ENCODE results near the gene SNCB. TPM values are rescaled to one million over a fixed set of nuclear protein-coding genes. Genes with fewer than 3 reads are reported as not detected.

Gene SNCB
- total RNA-seq, 1 experiment from 2014 or later, result 6.8 TPM

DNA sequence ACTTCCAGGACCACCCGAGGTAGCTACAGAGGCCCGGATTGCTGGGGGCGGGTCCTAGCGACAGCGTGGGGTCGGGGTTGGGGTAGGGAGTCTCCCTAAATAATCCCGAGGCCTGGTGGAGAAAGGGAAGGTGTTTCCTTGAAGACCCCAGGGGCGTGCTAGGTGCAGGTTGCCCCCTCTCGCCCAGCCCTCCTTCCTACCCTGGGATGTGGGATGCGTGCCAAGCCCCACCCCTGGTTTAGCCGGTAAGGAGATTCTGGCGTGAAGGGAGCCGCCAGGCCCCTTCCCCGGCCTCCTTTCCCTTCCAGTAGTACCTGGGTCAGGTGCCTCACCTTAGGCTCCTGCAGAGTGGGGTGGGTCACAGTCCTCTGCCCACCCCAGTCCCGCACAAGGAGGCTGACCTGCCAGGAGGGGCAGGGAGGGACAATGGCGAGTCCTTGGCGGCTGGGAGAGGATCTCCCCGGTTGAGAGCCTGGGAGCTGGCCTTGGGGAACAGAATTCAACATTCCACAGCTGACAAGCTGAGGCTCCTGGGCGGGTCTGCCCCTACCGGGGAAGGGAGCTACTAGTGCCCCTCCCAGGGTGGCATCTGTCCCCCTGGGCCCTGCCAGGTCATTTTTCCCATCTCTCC lies 17.6 kb upstream of the SNCB start (continued):
- TF ChIP-seq, protein P1, sequence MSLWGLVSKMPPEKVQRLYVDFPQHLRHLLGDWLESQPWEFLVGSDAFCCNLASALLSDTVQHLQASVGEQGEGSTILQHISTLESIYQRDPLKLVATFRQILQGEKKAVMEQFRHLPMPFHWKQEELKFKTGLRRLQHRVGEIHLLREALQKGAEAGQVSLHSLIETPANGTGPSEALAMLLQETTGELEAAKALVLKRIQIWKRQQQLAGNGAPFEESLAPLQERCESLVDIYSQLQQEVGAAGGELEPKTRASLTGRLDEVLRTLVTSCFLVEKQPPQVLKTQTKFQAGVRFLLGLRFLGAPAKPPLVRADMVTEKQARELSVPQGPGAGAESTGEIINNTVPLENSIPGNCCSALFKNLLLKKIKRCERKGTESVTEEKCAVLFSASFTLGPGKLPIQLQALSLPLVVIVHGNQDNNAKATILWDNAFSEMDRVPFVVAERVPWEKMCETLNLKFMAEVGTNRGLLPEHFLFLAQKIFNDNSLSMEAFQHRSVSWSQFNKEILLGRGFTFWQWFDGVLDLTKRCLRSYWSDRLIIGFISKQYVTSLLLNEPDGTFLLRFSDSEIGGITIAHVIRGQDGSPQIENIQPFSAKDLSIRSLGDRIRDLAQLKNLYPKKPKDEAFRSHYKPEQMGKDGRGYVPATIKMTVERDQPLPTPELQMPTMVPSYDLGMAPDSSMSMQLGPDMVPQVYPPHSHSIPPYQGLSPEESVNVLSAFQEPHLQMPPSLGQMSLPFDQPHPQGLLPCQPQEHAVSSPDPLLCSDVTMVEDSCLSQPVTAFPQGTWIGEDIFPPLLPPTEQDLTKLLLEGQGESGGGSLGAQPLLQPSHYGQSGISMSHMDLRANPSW (CRISPR knock-in tag; conservative IDR thresholded peaks at IDR 0.05; ENCODE audit: low read depth), result no peak
- TF ChIP-seq, protein P2, sequence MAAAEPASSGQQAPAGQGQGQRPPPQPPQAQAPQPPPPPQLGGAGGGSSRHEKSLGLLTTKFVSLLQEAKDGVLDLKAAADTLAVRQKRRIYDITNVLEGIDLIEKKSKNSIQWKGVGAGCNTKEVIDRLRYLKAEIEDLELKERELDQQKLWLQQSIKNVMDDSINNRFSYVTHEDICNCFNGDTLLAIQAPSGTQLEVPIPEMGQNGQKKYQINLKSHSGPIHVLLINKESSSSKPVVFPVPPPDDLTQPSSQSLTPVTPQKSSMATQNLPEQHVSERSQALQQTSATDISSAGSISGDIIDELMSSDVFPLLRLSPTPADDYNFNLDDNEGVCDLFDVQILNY (CRISPR knock-in tag; IDR thresholded peaks at IDR 0.05), result no peak
- no peak for TF ChIP-seq NR1H2 (CRISPR knock-in tag; IDR thresholded peaks at IDR 0.05)
- TF ChIP-seq, protein P3, sequence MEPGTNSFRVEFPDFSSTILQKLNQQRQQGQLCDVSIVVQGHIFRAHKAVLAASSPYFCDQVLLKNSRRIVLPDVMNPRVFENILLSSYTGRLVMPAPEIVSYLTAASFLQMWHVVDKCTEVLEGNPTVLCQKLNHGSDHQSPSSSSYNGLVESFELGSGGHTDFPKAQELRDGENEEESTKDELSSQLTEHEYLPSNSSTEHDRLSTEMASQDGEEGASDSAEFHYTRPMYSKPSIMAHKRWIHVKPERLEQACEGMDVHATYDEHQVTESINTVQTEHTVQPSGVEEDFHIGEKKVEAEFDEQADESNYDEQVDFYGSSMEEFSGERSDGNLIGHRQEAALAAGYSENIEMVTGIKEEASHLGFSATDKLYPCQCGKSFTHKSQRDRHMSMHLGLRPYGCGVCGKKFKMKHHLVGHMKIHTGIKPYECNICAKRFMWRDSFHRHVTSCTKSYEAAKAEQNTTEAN (CRISPR knock-in tag; IDR thresholded peaks at IDR 0.05), result no peak

DNA sequence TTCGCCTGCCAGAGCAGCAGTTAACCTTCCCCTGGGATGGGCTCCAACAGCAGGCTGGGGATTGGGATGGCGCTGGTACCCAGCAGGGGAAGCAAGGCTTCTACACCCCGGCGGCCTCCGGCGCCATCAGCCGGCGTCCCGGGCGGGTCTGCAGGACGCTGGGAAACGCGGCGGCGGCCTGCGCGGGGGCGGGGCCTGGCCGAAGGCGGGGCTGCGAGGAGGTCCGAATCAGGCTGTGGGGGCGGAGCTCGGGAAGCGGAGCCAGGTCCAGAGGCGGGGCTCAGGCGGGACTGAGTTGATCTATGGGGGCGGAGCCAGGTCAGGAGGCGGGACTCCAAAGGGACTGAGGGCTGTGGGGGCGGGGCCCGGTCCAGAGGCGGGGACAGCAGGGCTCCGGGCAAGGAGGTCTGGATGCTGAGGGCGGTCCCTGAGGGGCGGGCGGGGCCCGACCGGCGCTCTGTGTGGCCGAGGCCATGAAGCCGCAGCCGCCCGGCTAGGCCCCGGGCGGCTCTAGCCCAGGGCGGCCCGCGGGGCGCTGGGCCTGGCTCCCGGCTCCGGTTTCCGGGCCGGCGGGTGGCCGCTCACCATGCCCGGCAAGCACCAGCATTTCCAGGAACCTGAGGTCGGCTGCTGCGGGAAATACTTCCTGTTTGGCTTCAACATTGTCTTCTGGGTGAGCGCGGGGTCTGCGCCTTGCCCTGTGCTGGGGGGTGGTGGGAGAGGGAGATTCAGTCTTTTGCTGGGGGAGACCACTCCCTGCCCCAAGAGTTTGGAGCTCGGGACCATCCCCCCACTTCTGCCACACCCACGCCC lies 16.9 kb upstream of the SNCB start, which contains the start of gene TSPAN17:
TSS of gene TSPAN17 (plus strand) at position 455 of the 813 bp plus-strand sequence. CDS start at position 587, 132 bp downstream.
- H3K4me1 Mint-ChIP-seq, result peaks cover 45% of the 10 kb centered on the region
- peak within 1 kb of the TSS; percentile 90 for H3K27ac Mint-ChIP-seq
- H3K27me3 Mint-ChIP-seq (ENCODE audit: low read depth), result no peaks in the 10 kb centered on the region
- DNase-seq (ENCODE audit: low spot score) (peak; percentile 100), ATAC-seq (peak; percentile 93)
- H3K4me3 Mint-ChIP-seq, result peak within 1 kb of the TSS; percentile 81
- POLR2A ChIA-PET, result interaction anchor here (0.5 to 1.1 kb wide), 4 partner anchors 11 to 285 kb away, joined by 3 to 5 read pairs (median 3); no protein-coding TSS in a partner anchor
- no peaks in the 10 kb centered on the region for H3K9me3 Mint-ChIP-seq
- no peaks in the 10 kb centered on the region for H3K36me3 Mint-ChIP-seq
- CTCF ChIA-PET, result interaction anchor here (0.5 to 6.8 kb wide), 24 partner anchors 12 to 663 kb away, joined by 3 to 112 read pairs (median 3); partner anchors contain the start of genes EIF4E1B, FAF2, FGFR4 and RNF44
- TF ChIP-seq SP1 (CRISPR knock-in tag; conservative IDR thresholded peaks at IDR 0.05), result peak; percentile 88
- TF ChIP-seq JUN (CRISPR knock-in tag; IDR thresholded peaks at IDR 0.05), result no peak
- TF ChIP-seq GRHL2 (CRISPR knock-in tag; IDR thresholded peaks at IDR 0.05; ENCODE audit: insufficient replicate concordance, severe bottlenecking), result no peak
- no peak for TF ChIP-seq OVOL2 (CRISPR knock-in tag; IDR thresholded peaks at IDR 0.05; ENCODE audit: borderline replicate concordance)
- no peak for TF ChIP-seq RORB (CRISPR knock-in tag; IDR thresholded peaks at IDR 0.05)
- TF ChIP-seq, protein P3 (CRISPR knock-in tag; IDR thresholded peaks at IDR 0.05), result no peak
- TF ChIP-seq, protein P4, sequence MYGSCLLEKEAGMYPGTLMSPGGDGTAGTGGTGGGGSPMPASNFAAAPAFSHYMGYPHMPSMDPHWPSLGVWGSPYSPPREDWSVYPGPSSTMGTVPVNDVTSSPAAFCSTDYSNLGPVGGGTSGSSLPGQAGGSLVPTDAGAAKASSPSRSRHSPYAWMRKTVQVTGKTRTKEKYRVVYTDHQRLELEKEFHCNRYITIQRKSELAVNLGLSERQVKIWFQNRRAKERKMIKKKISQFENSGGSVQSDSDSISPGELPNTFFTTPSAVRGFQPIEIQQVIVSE (CRISPR knock-in tag; IDR thresholded peaks at IDR 0.05; ENCODE audit: borderline replicate concordance), result no peak
- TF ChIP-seq, protein P5, sequence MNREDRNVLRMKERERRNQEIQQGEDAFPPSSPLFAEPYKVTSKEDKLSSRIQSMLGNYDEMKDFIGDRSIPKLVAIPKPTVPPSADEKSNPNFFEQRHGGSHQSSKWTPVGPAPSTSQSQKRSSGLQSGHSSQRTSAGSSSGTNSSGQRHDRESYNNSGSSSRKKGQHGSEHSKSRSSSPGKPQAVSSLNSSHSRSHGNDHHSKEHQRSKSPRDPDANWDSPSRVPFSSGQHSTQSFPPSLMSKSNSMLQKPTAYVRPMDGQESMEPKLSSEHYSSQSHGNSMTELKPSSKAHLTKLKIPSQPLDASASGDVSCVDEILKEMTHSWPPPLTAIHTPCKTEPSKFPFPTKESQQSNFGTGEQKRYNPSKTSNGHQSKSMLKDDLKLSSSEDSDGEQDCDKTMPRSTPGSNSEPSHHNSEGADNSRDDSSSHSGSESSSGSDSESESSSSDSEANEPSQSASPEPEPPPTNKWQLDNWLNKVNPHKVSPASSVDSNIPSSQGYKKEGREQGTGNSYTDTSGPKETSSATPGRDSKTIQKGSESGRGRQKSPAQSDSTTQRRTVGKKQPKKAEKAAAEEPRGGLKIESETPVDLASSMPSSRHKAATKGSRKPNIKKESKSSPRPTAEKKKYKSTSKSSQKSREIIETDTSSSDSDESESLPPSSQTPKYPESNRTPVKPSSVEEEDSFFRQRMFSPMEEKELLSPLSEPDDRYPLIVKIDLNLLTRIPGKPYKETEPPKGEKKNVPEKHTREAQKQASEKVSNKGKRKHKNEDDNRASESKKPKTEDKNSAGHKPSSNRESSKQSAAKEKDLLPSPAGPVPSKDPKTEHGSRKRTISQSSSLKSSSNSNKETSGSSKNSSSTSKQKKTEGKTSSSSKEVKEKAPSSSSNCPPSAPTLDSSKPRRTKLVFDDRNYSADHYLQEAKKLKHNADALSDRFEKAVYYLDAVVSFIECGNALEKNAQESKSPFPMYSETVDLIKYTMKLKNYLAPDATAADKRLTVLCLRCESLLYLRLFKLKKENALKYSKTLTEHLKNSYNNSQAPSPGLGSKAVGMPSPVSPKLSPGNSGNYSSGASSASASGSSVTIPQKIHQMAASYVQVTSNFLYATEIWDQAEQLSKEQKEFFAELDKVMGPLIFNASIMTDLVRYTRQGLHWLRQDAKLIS (CRISPR knock-in tag; IDR thresholded peaks at IDR 0.05; ENCODE audit: borderline replicate concordance), result no peak
- TF ChIP-seq, protein P6, sequence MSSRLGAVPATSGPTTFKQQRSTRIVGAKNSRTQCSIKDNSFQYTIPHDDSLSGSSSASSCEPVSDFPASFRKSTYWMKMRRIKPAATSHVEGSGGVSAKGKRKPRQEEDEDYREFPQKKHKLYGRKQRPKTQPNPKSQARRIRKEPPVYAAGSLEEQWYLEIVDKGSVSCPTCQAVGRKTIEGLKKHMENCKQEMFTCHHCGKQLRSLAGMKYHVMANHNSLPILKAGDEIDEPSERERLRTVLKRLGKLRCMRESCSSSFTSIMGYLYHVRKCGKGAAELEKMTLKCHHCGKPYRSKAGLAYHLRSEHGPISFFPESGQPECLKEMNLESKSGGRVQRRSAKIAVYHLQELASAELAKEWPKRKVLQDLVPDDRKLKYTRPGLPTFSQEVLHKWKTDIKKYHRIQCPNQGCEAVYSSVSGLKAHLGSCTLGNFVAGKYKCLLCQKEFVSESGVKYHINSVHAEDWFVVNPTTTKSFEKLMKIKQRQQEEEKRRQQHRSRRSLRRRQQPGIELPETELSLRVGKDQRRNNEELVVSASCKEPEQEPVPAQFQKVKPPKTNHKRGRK (CRISPR knock-in tag; IDR thresholded peaks at IDR 0.05; ENCODE audit: borderline replicate concordance), result no peak
- no peak for TF ChIP-seq TCF7 (CRISPR knock-in tag; IDR thresholded peaks at IDR 0.05; ENCODE audit: low read depth)
- TF ChIP-seq CBFB (CRISPR knock-in tag; IDR thresholded peaks at IDR 0.05; ENCODE audit: low read depth), result no peak
- TF ChIP-seq ELF4 (CRISPR knock-in tag; IDR thresholded peaks at IDR 0.05; ENCODE audit: low read depth), result no peak
- TF ChIP-seq, protein P7, sequence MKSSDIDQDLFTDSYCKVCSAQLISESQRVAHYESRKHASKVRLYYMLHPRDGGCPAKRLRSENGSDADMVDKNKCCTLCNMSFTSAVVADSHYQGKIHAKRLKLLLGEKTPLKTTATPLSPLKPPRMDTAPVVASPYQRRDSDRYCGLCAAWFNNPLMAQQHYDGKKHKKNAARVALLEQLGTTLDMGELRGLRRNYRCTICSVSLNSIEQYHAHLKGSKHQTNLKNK (CRISPR knock-in tag; IDR thresholded peaks at IDR 0.05), result no peak
- no peak for TF ChIP-seq NR3C1 (CRISPR knock-in tag; conservative IDR thresholded peaks at IDR 0.05; ENCODE audit: low read depth)
